NB4 (cell line): ENCODE results near the gene ALG10B.

ENCODE experiments used
- DNase-seq: peaks from one replicate; pipeline ENCODE4 v3.0.0; 2010; ENCODE audit warnings: low read depth
- H3K4me3 ChIP-seq: one replicate; pipeline ENCODE4 v1.5.1; 2011; ENCODE audit warnings: mild to moderate bottlenecking, low read depth, low read length, moderate library complexity
- CTCF ChIP-seq: IDR thresholded peaks from one replicate; pipeline ENCODE4 v1.5.1; 2012; ENCODE audit warnings: low read depth, low read length
- MAX ChIP-seq: IDR thresholded peaks from 2 replicates; pipeline ENCODE4 v1.6.1; 2011; ENCODE audit warnings: low read depth, low read length
- MYC ChIP-seq: IDR thresholded peaks from 2 replicates; pipeline ENCODE4 v1.6.1; 2011; ENCODE audit warnings: low read depth, low read length
- POLR2A ChIP-seq: IDR thresholded peaks from 2 replicates; pipeline ENCODE4 v1.6.1; 2011; ENCODE audit warnings: mild to moderate bottlenecking; ENCODE audit not compliant: insufficient read length; ENCODE audit errors: extremely low read depth

Gene ALG10B

GRCh38 chr12:38373784-38374183, 57.2 kb downstream of the ALG10B start:
- TF ChIP-seq POLR2A = no peak
- TF ChIP-seq MAX = no peak
- no peak for TF ChIP-seq CTCF
- TF ChIP-seq MYC = no peak
- peak; percentile 7 for DNase-seq

GRCh38 chr12:38374751-38375150, 58.2 kb downstream of the ALG10B start:
- DNase-seq = no peak
- H3K4me3 ChIP-seq = no peak overlapping the region
- no peak for TF ChIP-seq MYC
- TF ChIP-seq CTCF = no peak
- no peak for TF ChIP-seq MAX
- TF ChIP-seq POLR2A = no peak

More at GRCh38 chr12:38373784-38374183, 57.2 kb downstream of the ALG10B start:
- H3K4me3 ChIP-seq = no peak overlapping the region
